Spleen (tissue), 7 donors: ENCODE measurements around the gene KIAA0319L.

Source experiments
- CTCF ChIP-seq, 11 experiments: fragments of 200-600 bp in 7 of 11; fragments of 450-650 bp in 4 of 11; sonication (generic) in 4 of 11; IDR thresholded peaks in 8 of 11; conservative IDR thresholded peaks in 3 of 11; 1 replicate in 7 of 11; 2 replicates in 4 of 11; pipeline versions ENCODE4 v1.4.0 to v1.8.0; 2016 to 2021; ENCODE audit warnings: antibody characterized with exemption in 11 of 11, inconsistent platforms in 4 of 11, mild to moderate bottlenecking in 1 of 11
- POLR2AphosphoS5 ChIP-seq, 3 donors: sonication (generic); formaldehyde crosslinking; IDR thresholded peaks; one replicate each; pipeline ENCODE4 v1.5.1; 2017; ENCODE audit warnings: antibody characterized with exemption in 3 of 3
- donor health status: DM: no; HTN: no; CAD: no; lungs with moderate emphysema.
- donor health status: DM: no; HTN: no; CAD: no.
- donor health status: DM: no; HTN: no; CAD: no.

- TF ChIP-seq CTCF (IDR thresholded peaks at IDR 0.05 in 8 of 11, conservative IDR thresholded peaks at IDR 0.05 in 3 of 11) = no peak
- TF ChIP-seq POLR2AphosphoS5 (IDR thresholded peaks at IDR 0.05) = no peak
Observed at GRCh38 chr1:35519432-35519831, 37.8 kb downstream of the KIAA0319L start.
